GM21528 (cell line): ENCODE results near the gene SEC31A.
A peak's percentile ranks its signal among the peaks of the same experiment; 100 is the strongest.
"Not testable (repeated sequence)": the region's sequence is repeated elsewhere in the genome, so short reads cannot be mapped to it uniquely, and the experiment has no call there.

Experiments
- ATAC-seq: cut with Tn5 transposase; IDR thresholded peaks from one replicate; pipeline ENCODE4 v1.9.1; 2021; ENCODE audit warnings: mild to moderate bottlenecking, moderate library complexity; ENCODE audit not compliant: unreplicated experiment, low FRiP score

The SEC31A gene

DNA sequence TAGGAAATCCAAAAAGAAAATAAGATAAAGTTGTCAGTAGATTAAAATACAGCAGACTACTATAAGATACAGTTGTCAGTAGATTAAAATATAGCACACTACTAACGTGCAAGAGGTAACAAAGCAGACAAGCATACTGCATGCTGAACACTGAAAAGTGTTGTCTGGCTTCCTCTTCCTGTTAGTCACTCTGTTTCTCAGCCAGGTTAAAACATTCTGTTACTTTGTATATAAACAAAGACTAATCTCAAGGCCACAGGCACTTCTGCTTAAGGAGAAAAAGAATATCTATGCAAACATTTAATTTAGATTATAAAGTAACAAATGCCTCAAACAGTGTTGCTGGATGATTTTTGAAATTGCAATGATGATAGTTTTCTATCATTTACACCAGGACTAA lies 51.3 kb downstream of the SEC31A start:
- no peak for ATAC-seq

DNA sequence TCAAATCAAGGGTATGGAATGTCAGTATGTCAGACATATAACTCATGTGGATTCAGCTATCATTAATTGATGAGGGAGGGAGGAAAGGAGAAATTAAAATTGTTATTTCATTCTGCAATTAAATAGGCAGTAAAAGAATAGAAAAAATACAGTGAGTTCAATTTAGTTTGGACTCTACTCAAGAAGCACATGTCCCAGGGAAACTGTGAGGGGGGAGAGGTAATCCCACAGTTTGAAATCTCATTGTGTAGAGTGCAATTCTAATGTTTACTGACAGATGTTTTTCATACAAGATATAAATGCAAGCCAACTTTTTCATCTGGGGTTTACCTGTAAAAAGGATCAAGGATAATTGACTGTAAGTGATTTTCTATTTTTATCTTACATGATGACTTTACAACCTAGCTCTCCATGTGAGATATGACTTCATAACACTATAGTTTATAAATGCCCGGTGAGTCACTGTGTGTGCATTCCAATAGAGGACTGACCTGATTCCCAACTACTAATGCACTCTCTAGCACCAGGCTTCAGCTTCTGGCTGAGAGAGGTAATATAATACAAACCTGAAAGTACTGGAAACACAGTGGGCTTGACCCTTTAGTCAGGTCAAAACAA lies 57.1 kb downstream of the SEC31A start:
- no peak for ATAC-seq

DNA sequence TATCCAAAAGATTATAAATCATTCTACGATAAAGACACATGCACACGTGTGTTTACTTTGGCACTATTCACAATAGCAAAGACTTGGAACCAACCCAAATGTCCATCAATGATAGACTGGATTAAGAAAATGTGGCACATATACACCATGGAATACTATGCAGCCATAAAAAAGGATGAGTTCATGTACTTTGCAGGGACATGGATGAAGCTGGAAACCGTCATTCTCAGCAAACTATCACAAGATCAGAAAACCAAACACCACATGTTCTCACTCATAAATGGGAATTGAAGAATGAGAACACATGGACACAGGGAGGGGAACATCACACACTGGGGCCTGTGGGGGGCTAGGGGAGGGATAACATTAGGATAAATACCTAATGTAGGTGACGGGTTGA lies 57.9 kb downstream of the SEC31A start:
- ATAC-seq: not testable (repeated sequence)

GRCh38 chr4:82825425-82825824 lies 65.5 kb downstream of the SEC31A start:
- no peak for ATAC-seq

DNA sequence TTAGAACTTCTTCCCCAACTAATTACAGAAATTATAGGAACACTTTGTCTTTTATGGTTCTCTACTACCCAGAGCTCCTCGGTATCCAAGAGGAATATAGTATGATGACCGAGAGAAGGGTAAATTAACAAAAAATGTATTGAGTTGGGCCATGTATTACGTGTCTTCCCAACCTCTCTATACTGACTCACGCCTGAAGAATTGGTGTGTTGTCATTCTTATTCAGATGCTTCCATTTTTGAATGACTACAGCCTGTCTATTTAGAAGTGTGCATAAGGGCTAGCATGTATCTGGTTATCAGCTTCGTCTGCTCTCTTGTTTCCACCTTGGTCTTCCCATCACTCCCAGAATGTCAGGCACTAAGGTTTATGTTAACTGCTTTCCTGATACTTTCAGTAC lies 67.9 kb downstream of the SEC31A start:
- no peak for ATAC-seq

DNA sequence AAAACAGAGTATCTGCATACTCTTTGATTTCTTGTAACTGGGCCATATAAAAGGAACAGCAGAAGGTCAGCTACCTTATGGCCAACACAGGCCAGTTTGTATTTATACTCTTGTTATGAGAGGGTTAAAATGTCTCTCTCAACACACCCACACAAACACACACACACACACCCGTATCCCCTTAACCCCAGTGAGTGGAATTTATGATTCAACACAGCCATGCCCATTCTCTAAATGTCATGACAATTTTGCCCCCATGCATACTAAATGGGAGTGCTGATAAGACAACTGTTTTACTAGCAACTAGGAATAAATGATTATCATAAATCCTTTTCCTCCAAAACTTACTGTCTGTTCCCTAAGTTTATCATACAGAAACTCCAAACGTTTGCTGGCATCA lies 70.3 kb downstream of the SEC31A start:
- no peak for ATAC-seq

GRCh38 chr4:82818664-82819662 lies 72.0 kb downstream of the SEC31A start:
- ATAC-seq: peak; percentile 65

GRCh38 chr4:82816874-82817273 lies 74.1 kb downstream of the SEC31A start:
- ATAC-seq: not testable (repeated sequence)

DNA sequence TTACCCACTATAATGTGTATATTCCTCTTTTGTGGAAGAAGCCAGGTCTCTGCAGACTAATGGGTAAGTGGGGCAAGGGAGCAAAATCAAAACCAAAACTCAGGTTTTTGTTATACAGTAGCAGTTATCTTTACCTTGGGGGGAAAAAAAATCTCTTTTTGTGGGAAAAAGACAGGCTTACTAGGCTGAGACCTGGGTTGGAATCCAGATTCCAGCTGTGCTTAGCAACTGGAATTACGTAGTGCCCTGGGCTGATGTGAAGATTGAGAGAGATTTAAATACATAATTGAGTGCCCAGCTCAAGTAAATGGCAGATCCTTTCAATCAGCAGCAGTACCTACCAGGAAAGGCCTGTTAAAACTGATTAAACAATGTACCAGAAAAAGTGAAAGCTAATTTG lies 76.9 kb downstream of the SEC31A start:
- no peak for ATAC-seq

GRCh38 chr4:82811838-82812341 lies 79.1 kb downstream of the SEC31A start:
- ATAC-seq: no peak

DNA sequence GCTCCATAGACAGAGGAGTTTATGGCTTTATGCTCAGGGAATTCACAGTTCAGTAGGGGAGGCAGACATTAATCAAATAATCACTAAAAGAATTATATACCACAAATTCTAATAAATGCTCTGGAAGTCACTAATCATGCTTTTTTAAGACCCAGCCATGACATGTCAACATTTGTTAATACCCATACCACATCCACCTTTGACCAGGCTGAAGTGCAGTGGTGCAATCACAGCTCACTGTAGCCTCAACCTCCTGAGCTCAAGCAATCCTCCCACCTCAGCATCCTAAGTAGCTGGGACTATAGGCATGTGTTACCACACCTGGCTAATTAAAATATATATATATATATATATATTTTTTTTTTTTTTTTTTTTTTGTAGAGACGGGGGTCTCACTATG lies 79.6 kb downstream of the SEC31A start:
- no peak for ATAC-seq

DNA sequence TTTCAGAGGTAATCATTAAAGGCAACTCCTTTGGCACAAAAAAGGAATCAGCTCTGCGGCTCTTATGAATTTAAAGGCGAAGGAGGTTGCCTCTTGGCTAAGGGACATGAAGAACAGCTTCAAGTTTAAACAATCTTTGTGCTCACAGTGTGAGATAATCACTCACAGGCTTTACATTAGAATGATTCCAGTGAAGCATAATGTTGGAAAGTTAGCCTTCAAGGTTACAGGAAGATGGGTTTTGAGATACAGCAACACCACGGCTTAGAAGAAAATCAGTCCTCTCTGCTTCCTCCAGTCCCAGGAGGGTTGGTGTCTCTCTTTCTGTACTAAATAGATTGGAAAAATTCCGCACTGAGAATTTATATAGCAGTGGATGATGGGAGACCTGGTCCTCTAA lies 80.8 kb downstream of the SEC31A start:
- no peak for ATAC-seq

DNA sequence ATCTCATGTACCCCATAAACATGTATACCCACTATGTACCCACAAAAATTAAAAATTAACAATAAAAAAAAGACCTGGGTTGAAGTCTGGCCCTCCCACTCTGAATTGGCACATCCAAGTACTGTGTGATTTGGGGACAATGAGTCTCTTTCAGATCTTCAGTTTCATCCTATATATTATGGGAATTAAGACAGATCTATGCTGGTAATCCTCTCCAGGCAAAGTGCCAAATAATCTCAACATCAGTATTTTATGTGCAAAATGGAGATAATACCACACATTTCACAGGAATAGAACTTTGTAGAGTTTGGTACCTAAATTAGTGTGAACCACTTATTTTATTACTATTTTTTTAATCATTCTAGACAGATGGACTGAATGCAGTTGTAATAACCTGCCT lies 81.3 kb downstream of the SEC31A start:
- ATAC-seq: no peak

DNA sequence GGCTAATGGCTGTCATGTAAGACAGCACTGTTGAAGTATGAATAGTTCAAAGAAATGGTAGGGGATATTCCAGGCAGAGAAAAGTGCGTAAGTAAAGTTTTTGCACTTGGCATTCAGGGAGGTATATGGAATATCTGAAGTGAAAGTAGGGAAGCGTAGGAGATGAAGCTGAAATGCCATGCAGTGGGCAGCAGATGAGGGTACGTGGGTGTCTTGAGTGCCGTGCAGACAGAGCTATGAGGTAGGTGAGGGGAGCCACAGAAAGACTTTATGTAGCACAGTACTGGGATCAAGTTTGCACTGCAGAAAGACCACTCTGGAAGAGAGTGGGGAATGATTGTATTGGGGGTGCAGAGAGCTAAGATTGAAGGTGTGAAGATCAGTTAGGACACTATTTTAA lies 87.2 kb downstream of the SEC31A start:
- ATAC-seq: no peak

DNA sequence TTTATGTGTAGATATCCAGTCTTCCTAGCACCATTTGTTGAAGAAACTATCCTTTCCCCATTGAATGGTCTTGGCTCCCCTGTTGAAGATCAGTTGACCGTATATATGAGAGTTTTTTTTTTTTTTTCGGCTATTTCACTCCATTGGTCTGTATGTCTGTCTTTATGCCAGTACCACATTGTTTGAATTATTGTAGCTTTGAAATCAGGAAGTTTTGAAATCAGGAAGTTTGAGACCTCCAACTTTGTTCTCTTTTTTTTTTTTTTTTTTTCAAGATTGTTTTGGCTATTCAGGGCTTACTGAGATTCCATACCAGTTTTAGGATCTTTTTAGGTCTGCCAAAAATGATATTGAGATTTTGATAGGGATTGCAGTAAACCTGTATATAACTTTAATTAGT lies 88.0 kb downstream of the SEC31A start:
- ATAC-seq: no peak

GRCh38 chr4:82801910-82802521 lies 88.9 kb downstream of the SEC31A start:
- no peak for ATAC-seq

GRCh38 chr4:82799006-82799881 lies 91.7 kb downstream of the SEC31A start:
- no peak for ATAC-seq

DNA sequence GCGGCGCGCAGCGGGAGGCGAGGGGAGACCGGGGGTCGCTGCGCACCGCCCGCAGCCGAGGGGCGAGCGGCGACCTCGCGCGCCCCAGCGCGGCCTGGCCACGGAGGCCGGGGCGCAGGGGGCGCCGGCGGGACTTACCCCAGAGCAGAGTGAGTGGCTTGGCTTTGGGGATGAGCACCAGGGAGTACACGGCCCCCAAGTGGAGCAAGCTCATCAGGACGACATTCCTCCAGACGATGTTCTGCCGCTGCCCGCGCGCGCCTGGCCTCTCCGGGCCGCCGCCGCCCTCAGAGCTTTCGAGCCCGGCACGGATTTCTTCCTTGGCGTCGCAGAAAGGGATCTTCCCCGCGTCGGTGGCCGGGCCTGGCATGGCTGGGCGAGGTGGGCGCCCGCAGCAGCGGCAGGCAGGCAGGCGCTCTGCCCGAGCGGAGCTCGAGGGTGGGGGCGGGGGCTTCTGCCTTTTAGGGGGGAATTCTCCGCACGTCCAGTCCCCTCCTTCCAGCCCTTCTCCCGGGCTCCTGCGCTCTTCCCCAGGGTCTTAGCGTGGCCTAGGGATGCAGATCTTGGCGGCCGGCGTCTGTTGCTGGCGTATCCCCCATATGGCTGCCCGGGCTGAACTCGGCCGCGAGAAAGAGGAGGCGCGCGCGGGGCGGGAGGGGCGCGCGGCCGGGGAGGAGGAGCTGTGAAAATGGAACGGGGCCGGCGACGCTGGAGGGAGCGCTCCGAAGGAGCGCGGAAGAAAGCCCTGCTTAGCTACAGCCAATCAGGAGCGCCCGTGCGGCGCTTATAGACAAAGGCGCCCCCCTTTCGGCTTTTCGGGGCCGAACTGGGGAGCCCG lies 92.6 kb downstream of the SEC31A start, which contains the start of gene SCD5:
SCD5 (minus strand) TSS at position 629 of the 838 bp plus-strand sequence; CDS start at position 370, 259 bp downstream.
- ATAC-seq: peak; percentile 88

DNA sequence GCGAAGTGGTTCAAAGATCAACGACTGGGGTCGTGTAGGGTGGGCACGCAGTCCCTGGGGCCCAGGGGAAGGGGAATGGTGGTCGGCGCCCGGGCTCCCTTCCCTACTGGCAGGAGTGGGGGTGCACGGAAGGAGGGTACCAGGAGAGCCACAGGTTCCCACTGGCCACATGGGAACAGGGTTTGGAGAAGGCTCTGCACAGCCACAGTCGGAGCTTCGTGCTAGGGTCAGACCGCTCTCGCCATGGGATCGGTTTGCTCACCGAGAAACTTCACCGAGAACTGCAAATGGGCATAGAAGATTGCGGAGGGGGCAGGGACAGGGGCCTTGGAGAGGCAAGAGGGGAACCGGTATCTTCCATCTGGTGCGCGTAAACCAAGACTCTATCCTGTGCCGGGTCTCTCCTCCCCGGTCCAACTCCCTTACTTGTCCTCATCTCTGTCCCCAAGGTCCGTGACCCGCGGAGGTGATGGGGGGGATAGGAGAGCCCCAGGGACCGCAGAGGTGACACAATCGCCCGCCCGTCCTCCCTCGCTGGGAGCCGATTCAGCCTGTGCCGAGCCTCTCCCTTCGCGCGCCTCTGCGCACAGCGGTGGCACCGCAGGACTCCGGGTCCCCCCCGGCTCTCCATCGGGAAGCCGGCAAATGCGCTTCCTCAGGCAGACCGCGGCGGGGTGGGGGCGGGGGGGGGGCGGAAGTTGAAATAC lies 93.4 kb downstream of the SEC31A start:
- ATAC-seq: no peak
